GM23338 (cell line): Measurements from ENCODE around the gene MYO1D.

Experiments
- CREB1 ChIP-seq: fragments of 250-450 bp; sonication (Bioruptor Pico); IDR thresholded peaks from 2 replicates; pipeline ENCODE4 v1.5.0; 2020; ENCODE audit warnings: low read depth, mild to moderate bottlenecking, moderate library complexity
- CTCF ChIP-seq, 2 experiments: fragments of 200-600 bp in 1 of 2; sonication (generic) in 1 of 2; conservative IDR thresholded peaks; 2 replicates each; pipeline versions ENCODE4 v1.5.1 to v1.6.1; 2016 to 2017; ENCODE audit warnings: antibody characterized with exemption in 2 of 2, low read depth in 2 of 2, mild to moderate bottlenecking in 2 of 2, moderate library complexity in 1 of 2
- EZH2 ChIP-seq: fragments of 200-600 bp; sonication (generic); IDR thresholded peaks from one replicate; pipeline ENCODE4 v1.8.0; 2017; ENCODE audit warnings: antibody characterized with exemption, mild to moderate bottlenecking, low read depth; ENCODE audit not compliant: unreplicated experiment
- EZH2phosphoT487 ChIP-seq: fragments of 200-600 bp; sonication (generic); IDR thresholded peaks from one replicate; pipeline ENCODE4 v1.8.1; 2018; ENCODE audit warnings: antibody characterized with exemption; ENCODE audit not compliant: unreplicated experiment
- JUNB ChIP-seq: IDR thresholded peaks from one replicate; pipeline ENCODE4 v1.6.1; 2016; ENCODE audit warnings: antibody characterized with exemption; ENCODE audit not compliant: unreplicated experiment

GRCh38 chr17:32634167-32634566 is 242.8 kb downstream of the MYO1D start:
- TF ChIP-seq CTCF (conservative IDR thresholded peaks at IDR 0.05; ENCODE audit: low read depth in 2 of 2) (peak in 1 of 2 experiments; percentile 25; a peak in 1 of 4 replicates), EZH2 (no peak), JUNB (no peak), EZH2phosphoT487 (no peak), CREB1 (no peak)
